ENCODE measurements around the gene ADSL. TPM values are rescaled to one million over a fixed set of nuclear protein-coding genes. Genes with fewer than 3 reads are reported as not detected.
A peak's percentile ranks its signal among the peaks of the same experiment; 100 is the strongest.

ADSL gene
- total and polyA plus RNA-seq, 2 experiments from 2014 or later: 72.5 to 123 TPM

DNA sequence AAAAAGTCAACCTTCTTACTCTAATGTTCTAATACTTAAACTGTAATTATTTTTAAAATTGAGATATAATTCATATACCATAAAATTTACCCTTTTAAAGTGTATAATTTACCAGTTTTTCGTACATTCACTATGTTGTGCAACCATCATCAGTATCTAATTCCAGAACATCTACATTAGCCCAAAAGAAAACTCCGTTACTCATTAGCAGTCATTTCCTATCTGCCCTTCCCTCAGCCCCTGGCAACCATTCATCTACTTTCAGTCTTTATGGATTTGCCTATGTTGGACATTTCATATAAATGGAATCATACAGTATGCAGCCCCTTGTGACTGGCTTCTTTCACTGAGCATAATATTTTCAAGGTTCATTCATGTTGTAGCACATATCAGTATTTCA is 46.3 kb downstream of the ADSL start:
- no peaks in the 10 kb centered on the region for H4K20me1 ChIP-seq (ENCODE audit: insufficient read depth)
- 0 out of 2 replicates have a peak, but pooled peaks cover 8% of the 10 kb centered on the region for H3F3A ChIP-seq (ENCODE audit: insufficient read depth)
- WGBS, 2 experiments (ENCODE audit: low coverage in 1 of 2, low lambda C conversion rate in 2 of 2, missing lambda C conversion rate in 2 of 2): 70 to 81% methylated on average over 2 of the region's 2 CpGs
- no peak overlapping the region for H3K27ac ChIP-seq
- no peak overlapping the region for H2AFZ ChIP-seq
- H3K9me2 ChIP-seq (ENCODE audit: insufficient read depth): no peaks in the 10 kb centered on the region
- no peaks in the 10 kb centered on the region for H3K27me3 ChIP-seq (replicated peaks; ENCODE audit: insufficient read depth)
- in situ Hi-C loops (cut with MboI): no loop called here
- peak; percentile 42 for DNase-seq
- peaks cover 45% of the 10 kb centered on the region; the same call in 1 of the 2 replicates for H3K79me2 ChIP-seq (ENCODE audit: insufficient read depth)
- TF ChIP-seq EZH2phosphoT487 (IDR thresholded peaks at IDR 0.05; ENCODE audit: insufficient read depth, low read depth) (no peak), EZH2 (IDR thresholded peaks at IDR 0.05; ENCODE audit: insufficient read depth, poor library complexity, severe bottlenecking) (no peak)
- H3K9ac ChIP-seq: no peak overlapping the region
- H3K4me1 ChIP-seq (ENCODE audit: insufficient read depth): no peaks in the 10 kb centered on the region
- peaks cover 7% of the 10 kb centered on the region; the same call in 1 of the 2 replicates for H3K36me3 ChIP-seq (ENCODE audit: low read depth)
- H3K4me3 ChIP-seq: no peak overlapping the region
- no peak overlapping the region for H3K4me2 ChIP-seq (ENCODE audit: unreplicated experiment)
- no peaks in the 10 kb centered on the region for H3K9me3 ChIP-seq (ENCODE audit: low read depth)

DNA sequence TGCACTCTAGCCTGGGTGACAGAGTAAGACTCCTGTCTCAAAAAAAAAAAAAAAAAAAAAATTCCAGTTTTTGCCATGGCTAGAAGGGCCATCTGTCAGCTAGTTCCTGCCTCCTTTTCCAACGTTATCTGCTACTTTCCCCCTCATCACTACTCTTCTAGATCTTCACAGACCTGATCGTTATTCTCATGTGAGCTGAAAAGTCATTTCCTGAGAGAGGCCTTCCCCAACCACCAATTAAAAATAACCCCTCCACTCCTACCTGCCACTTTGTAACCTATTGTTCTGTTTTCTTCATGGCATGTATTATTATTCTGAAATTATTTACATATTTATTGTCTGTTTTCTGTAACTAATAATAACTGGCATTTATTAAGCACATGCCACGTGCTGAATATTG is 48.3 kb downstream of the ADSL start:
- 0 out of 2 replicates have a peak, but pooled peaks cover 8% of the 10 kb centered on the region for H3F3A ChIP-seq (ENCODE audit: insufficient read depth)
- in situ Hi-C loops (cut with MboI): no loop called here

DNA sequence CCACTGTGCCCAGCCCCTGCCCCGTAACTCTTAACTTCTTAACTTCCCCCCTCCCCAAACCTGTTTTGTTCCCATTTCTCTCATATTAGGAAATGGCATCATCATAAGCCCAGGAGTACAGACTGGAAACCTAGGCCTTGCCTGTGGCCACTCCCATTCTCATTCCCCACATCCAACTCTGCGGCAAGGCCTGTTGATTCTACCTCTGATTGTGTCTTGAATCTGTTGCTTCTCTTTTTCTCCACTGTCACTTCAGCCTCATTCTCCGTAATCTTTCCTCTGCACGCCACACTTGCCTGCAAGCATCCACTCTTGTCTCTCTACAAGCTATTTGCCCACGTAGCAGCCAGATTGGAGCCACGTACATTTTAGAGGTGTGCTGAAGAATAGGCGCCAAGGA is 49.3 kb downstream of the ADSL start:
- Histone ChIP-seq H3K9ac (no peak overlapping the region), H2AFZ (no peak overlapping the region), H3F3A (ENCODE audit: insufficient read depth) (0 out of 2 replicates have a peak, but pooled peaks cover 8% of the 10 kb centered on the region), H3K27me3 (replicated peaks; ENCODE audit: insufficient read depth) (no peaks in the 10 kb centered on the region), H3K4me3 (no peak overlapping the region), H3K9me3 (ENCODE audit: low read depth) (no peaks in the 10 kb centered on the region), H3K4me2 (ENCODE audit: unreplicated experiment) (no peak overlapping the region), H3K79me2 (ENCODE audit: insufficient read depth) (peaks cover 23% of the 10 kb centered on the region; the same call in 1 of the 2 replicates), H3K4me1 (ENCODE audit: insufficient read depth) (no peaks in the 10 kb centered on the region), H4K20me1 (ENCODE audit: insufficient read depth) (no peaks in the 10 kb centered on the region), H3K36me3 (ENCODE audit: low read depth) (peaks cover 7% of the 10 kb centered on the region; the same call in 1 of the 2 replicates), H3K9me2 (ENCODE audit: insufficient read depth) (no peaks in the 10 kb centered on the region), H3K27ac (no peak overlapping the region)
- in situ Hi-C loops (cut with MboI): no loop called here
- no peak for TF ChIP-seq EZH2phosphoT487 (IDR thresholded peaks at IDR 0.05; ENCODE audit: insufficient read depth, low read depth)
- no peak for TF ChIP-seq EZH2 (IDR thresholded peaks at IDR 0.05; ENCODE audit: insufficient read depth, poor library complexity, severe bottlenecking)
- 95 to 99% methylated on average over 7 of the region's 7 CpGs for WGBS, 2 experiments (ENCODE audit: low coverage in 1 of 2, low lambda C conversion rate in 2 of 2, missing lambda C conversion rate in 2 of 2)
- no peak for DNase-seq

More for the DNA sequence above, 48.3 kb downstream of the ADSL start:
- H3K9ac ChIP-seq: no peak overlapping the region
- no peak overlapping the region for H3K4me3 ChIP-seq
- no peaks in the 10 kb centered on the region for H3K9me3 ChIP-seq (ENCODE audit: low read depth)
- no peak overlapping the region for H2AFZ ChIP-seq
- no peak overlapping the region for H3K27ac ChIP-seq
- TF ChIP-seq EZH2 (IDR thresholded peaks at IDR 0.05; ENCODE audit: insufficient read depth, poor library complexity, severe bottlenecking): no peak
- no peak for TF ChIP-seq EZH2phosphoT487 (IDR thresholded peaks at IDR 0.05; ENCODE audit: insufficient read depth, low read depth)
- no peak overlapping the region for H3K4me2 ChIP-seq (ENCODE audit: unreplicated experiment)
- no peaks in the 10 kb centered on the region for H3K27me3 ChIP-seq (replicated peaks; ENCODE audit: insufficient read depth)
- peaks cover 7% of the 10 kb centered on the region; the same call in 1 of the 2 replicates for H3K36me3 ChIP-seq (ENCODE audit: low read depth)
- 71 to 76% methylated on average over 3 of the region's 3 CpGs for WGBS, 2 experiments (ENCODE audit: low coverage in 1 of 2, low lambda C conversion rate in 2 of 2, missing lambda C conversion rate in 2 of 2)
- H4K20me1 ChIP-seq (ENCODE audit: insufficient read depth): no peaks in the 10 kb centered on the region
- no peaks in the 10 kb centered on the region for H3K4me1 ChIP-seq (ENCODE audit: insufficient read depth)
- peaks cover 32% of the 10 kb centered on the region; the same call in 1 of the 2 replicates for H3K79me2 ChIP-seq (ENCODE audit: insufficient read depth)
- no peaks in the 10 kb centered on the region for H3K9me2 ChIP-seq (ENCODE audit: insufficient read depth)
- DNase-seq: no peak

DNA sequence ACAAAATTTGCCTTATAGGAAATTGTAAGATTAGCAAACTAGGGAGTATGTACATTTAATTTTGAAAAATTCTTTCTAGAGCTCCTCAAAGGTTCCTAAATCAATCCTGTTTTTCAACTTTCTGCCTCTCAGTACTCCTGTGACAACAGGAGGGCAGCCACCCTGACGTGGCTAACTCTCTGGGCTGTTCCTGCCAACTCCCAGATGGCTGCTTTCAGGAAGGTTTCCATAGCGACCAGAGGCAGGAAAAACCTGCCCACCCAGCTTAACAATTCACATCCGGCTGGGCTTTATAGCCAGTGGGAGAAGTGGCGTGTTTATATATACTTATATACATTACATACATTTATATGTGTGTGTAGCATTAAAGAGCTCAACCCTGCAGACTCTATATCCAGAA is 50.6 kb downstream of the ADSL start:
- H3K4me3 ChIP-seq: no peak overlapping the region
- no peak overlapping the region for H3K27ac ChIP-seq
- no peak for TF ChIP-seq EZH2phosphoT487 (IDR thresholded peaks at IDR 0.05; ENCODE audit: insufficient read depth, low read depth)
- no peak for TF ChIP-seq EZH2 (IDR thresholded peaks at IDR 0.05; ENCODE audit: insufficient read depth, poor library complexity, severe bottlenecking)
- in situ Hi-C loops (cut with MboI): no loop called here
- no peaks in the 10 kb centered on the region for H3K9me3 ChIP-seq (ENCODE audit: low read depth)
- H3K4me1 ChIP-seq (ENCODE audit: insufficient read depth): no peaks in the 10 kb centered on the region
- no peaks in the 10 kb centered on the region for H4K20me1 ChIP-seq (ENCODE audit: insufficient read depth)
- no peak overlapping the region for H3K9ac ChIP-seq
- peaks cover 7% of the 10 kb centered on the region; the same call in 1 of the 2 replicates for H3K36me3 ChIP-seq (ENCODE audit: low read depth)
- H3K79me2 ChIP-seq (ENCODE audit: insufficient read depth): peaks cover 20% of the 10 kb centered on the region; the same call in 1 of the 2 replicates
- H3K9me2 ChIP-seq (ENCODE audit: insufficient read depth): no peaks in the 10 kb centered on the region
- 71 to 81% methylated on average over 4 of the region's 4 CpGs for WGBS, 2 experiments (ENCODE audit: low coverage in 1 of 2, low lambda C conversion rate in 2 of 2, missing lambda C conversion rate in 2 of 2)
- H3K4me2 ChIP-seq (ENCODE audit: unreplicated experiment): no peak overlapping the region
- 0 out of 2 replicates have a peak, but pooled peaks cover 4% of the 10 kb centered on the region for H3F3A ChIP-seq (ENCODE audit: insufficient read depth)
- no peak overlapping the region for H2AFZ ChIP-seq
- H3K27me3 ChIP-seq (replicated peaks; ENCODE audit: insufficient read depth): no peaks in the 10 kb centered on the region
- DNase-seq: peak; percentile 54

Measured in GM23248 (cell line).